ENCODE results near the gene FBXO47.
"Not testable (repeated sequence)": the region's sequence is repeated elsewhere in the genome, so short reads cannot be mapped to it uniquely, and the experiment has no call there.

The FBXO47 gene

DNA sequence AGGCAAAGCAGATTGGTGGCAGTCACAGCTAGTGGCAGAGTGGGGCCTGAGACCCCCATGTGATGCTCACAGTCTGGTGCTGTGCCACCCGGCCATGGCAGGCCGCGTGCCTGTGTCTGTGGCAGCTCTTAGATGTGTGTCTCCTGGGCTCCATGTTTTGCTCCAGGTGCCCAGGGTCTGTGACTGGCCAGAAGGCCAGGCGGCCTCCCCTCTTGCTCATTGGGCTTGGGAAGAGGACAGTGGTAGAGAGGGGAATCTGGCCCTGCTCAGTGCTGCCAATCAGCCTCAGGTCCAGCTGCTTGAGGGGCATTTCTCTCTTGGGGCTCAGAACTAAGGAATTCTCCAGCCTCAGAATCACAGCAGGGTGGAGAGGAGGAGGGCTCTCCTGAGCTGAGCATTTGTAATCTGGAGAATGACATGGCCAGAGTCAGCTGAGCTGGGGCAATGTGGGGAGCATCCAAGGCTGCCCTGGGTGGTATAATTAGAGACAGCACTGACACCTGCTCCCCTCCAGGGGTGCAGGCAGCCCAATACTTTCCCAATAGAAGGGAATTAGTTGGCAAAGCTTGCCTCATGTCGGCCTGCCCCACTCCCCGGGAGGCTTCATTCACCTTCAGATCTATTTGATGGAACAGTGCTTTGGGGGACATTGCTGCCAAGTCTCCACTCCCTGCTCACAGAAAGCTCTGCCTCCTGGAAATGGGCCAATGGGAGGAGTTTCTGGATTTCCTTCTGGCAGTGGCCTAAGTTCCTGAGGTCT, 44.5 kb downstream of the FBXO47 start:
- no peak for DNase-seq (ENCODE audit: low read depth in 2 of 2)

DNA sequence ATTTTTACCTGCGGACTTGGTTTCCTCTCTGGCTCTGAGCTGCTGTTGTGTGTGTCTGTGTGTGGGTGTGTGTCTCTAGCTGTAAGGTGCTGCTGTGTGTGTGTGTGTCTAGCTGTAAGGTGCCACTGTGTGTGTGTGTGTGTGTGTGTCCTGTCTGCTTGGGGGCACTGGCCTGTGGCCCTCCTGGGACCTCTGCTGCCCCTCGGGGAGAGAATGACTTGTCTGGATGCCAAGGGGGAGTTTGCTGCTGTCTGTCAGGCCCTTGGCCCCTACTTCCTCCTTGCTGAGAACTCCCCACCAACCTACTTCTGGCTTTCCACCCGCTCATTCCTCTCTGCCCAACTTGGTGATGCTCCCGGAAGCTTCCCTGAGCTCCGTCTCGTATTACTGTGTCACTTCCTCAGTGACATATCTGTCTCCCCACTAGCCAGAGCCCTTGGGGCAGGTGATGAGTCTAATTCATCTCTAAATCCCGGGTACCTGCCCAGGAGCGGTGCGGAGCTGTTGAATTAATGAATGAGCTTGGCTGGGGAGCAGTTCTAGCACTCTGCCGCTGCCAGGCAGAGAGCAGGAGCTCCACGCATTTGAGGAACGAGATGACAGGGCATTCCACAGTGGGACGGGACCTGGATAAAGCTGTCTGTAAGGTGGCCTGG, 45.3 kb downstream of the FBXO47 start:
- no peak for DNase-seq (ENCODE audit: low read depth in 2 of 2)

DNA sequence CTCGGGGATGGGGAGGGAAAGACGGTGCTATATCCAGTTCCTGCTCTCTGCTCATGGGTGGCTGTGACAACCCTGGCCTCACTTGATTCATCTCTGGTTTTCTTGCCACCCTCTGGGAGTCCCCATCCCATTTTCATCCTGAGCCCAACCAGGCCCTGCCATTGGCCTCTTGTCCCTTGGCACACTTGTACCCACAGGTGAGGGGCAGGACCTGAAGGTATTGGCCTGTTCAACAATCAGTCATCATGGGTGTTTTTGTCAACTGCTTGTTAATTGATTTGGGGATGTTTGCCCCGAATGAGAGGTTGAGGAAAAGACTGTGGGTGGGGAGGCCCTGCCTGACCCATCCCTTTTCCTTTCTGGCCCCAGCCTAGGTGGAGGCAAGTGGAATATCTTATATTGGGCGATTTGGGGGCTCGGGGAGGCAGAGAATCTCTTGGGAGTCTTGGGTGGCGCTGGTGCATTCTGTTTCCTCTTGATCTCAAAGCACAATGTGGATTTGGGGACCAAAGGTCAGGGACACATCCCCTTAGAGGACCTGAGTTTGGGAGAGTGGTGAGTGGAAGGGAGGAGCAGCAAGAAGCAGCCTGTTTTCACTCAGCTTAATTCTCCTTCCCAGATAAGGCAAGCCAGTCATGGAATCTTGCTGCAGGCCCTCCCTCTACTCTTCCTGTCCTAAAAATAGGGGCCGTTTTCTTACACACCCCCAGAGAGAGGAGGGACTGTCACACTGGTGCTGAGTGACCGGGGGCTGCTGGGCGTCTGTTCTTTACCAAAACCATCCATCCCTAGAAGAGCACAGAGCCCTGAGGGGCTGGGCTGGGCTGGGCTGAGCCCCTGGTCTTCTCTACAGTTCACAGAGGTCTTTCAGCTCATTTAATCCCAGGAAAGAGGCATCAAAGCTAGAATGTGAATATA, 46.6 kb downstream of the FBXO47 start:
- no peak for DNase-seq (ENCODE audit: low read depth in 2 of 2)

DNA sequence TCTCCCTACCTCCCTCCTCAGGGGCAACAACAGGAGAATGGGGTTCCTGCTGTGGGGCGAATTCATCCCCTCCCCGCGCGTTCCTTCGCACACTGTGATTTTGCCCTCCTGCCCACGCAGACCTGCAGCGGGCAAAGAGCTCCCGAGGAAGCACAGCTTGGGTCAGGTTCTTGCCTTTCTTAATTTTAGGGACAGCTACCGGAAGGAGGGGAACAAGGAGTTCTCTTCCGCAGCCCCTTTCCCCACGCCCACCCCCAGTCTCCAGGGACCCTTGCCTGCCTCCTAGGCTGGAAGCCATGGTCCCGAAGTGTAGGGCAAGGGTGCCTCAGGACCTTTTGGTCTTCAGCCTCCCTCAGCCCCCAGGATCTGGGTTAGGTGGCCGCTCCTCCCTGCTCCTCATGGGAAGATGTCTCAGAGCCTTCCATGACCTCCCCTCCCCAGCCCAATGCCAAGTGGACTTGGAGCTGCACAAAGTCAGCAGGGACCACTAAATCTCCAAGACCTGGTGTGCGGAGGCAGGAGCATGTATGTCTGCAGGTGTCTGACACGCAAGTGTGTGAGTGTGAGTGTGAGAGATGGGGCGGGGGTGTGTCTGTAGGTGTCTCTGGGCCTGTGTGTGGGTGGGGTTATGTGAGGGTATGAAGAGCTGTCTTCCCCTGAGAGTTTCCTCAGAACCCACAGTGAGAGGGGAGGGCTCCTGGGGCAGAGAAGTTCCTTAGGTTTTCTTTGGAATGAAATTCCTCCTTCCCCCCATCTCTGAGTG, 47.7 kb downstream of the FBXO47 start:
- DNase-seq (ENCODE audit: low read depth in 2 of 2): no peak

GRCh38 chr17:38918916-38919315, 48.3 kb downstream of the FBXO47 start:
- DNase-seq (ENCODE audit: low read depth in 2 of 2): no peak

GRCh38 chr17:38918129-38918913, 48.9 kb downstream of the FBXO47 start:
- no peak for DNase-seq (ENCODE audit: low read depth in 2 of 2)

DNA sequence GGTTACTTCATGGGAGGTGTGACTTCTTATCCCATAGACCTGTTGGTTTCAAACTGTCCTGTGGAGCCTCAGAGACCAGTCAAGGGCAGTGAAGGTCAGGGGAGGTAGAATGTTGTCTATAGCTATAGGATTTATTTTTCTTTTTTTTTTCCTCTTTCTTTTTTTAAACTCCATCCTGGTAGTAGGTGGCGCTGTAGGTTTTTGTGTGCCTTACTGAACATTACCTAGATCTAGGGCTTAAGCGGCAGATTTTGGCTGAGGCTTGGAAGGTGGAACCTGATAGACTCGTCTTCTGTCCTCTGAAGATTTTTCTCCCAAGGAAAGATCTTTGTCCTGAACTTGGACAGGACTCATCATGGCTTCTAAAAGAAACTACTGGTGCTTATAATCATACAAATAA, 49.9 kb downstream of the FBXO47 start:
- DNase-seq (ENCODE audit: low read depth in 2 of 2): no peak

DNA sequence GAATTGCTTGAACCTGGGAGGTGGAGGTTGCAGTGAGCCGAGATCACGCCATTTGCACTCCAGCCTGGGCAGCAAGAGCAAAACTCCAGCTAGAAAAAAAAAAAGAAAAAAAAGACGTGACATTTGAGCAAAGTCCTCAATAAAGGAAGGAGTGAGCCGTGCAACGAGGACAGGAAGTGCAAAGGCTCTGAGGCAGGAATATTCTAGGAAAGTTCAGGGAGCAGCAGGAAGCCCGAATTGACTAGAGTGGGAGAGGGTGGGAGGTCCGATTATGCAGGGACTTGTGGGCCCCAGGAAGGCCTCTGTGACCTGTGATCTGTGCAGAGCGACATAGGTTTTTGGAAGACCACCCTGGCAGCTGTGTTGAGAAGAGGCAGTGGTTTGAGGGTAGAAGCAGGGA, 50.4 kb downstream of the FBXO47 start:
- DNase-seq (ENCODE audit: low read depth in 2 of 2): no peak

GRCh38 chr17:38915639-38915995, 51.6 kb downstream of the FBXO47 start:
- DNase-seq (ENCODE audit: low read depth in 2 of 2): no peak

- no peak for DNase-seq (ENCODE audit: low read depth in 2 of 2)
These were observed 52.2 kb downstream of the FBXO47 start for GRCh38 chr17:38914741-38915638.

DNA sequence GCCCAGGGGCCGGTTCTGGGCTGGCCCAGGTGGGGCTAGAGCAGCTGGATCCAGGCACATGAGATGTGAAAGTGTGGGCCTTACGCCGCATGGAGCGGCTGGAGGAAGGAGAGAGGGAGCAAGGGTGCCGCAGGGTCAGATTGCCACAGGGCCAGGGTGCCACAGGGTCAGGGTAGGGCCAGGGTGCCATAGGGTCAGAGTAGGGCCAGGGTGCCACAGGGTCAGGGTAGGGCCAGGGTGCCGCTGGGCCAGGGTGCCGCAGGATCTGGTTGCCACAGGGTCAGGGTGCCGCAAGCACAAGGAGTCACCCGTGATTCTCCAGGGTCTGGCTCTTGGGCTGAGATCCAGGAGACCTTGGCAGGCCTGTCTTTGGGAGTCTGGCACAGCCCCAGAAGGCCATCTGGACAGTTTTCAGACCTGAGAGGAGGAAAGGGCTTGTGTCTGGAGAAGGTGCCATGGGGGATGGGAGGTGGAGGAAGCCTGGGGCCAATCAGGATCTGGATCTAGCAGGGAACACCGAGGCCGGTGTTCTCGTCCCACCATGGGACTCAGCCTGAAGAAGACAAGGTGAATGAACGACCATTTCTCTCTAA, 54.9 kb downstream of the FBXO47 start:
- no peak for DNase-seq (ENCODE audit: low read depth in 2 of 2)

- not testable (repeated sequence) for DNase-seq (ENCODE audit: low read depth in 2 of 2)
These were observed 55.5 kb downstream of the FBXO47 start for GRCh38 chr17:38911731-38912081.

- DNase-seq (ENCODE audit: low read depth in 2 of 2): no peak
These were observed 56.0 kb downstream of the FBXO47 start for GRCh38 chr17:38911081-38911730.

DNA sequence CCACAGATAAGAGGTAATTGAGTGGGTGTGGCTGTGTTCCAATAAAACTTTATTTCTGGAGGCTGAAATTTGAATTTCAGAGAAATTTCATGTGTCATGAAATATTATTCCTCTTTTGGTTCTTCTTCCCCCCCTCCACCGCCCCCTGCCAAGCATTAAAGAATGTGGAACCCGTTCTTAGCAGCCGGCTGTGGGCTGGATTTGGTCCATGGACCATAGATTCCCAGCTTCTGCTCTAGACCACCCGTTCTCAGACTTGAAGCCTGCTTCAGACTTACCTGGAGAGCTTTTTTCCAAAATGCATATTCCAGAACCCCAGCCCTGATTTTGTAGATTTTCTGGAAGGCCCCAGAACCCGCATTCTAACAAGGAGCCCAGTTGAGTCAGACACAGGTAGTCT, 56.9 kb downstream of the FBXO47 start:
- DNase-seq (ENCODE audit: low read depth in 2 of 2): no peak

GRCh38 chr17:38908676-38909181, 58.5 kb downstream of the FBXO47 start:
- DNase-seq (ENCODE audit: low read depth in 2 of 2): no peak

- no peak for DNase-seq (ENCODE audit: low read depth in 2 of 2)
These were observed 59.1 kb downstream of the FBXO47 start for GRCh38 chr17:38907930-38908675.

DNA sequence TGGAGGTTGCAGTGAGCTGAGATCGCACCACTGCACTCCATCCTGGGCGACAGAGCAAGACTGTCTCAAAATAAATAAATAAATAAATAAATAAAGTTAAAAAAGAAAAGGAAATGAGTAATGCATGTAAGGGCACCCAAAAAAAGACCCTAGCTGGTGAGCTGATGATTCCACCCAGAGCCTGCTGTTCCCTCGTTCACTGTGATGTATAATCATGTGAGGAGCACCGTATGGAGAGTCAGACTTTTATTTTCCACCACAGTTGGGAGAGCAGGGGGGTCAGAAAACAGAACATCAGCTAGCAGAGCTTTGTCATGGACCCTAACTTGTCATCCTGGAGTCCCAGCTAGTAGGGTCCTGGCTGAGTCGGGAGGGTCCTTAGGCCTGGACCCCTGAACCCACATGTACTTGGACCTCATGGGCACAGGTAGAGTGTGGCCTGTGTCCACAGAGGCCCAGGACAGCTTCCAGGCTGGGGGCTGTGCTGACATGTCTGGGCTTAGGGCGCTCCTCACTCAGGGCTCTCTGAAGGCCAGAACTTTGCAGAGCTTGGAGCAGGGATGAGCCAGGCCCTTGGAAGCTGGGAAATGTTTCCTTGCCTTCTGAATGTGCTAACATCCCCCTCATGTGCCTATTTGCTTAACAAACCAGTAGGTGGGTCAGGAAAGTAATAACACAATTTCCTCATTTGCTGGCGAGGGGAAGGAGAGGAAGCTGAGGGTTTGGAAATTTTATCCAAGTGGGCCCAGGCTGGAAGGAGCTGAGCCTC, 60.6 kb downstream of the FBXO47 start:
- no peak for DNase-seq (ENCODE audit: low read depth in 2 of 2)

Data from stimulated activated CD8-positive, alpha-beta memory T cell treated with anti-CD3 and anti-CD28 coated beads, Interleukin-2, amount 100 ng/mL, for 1 hour (primary cell).